Bronchial epithelial cell (primary cell): ENCODE data around the gene ANKRD10. TPM values are rescaled to one million over a fixed set of nuclear protein-coding genes. Genes with fewer than 3 reads are reported as not detected.

Experiments used
- DNase-seq: peaks from one replicate; pipeline ENCODE4 v3.0.0-alpha.2; 2010; ENCODE audit warnings: low read depth
- FAIRE-seq: peaks from 2 replicates; lab custom pipeline; 2011; peaks lifted over from hg19 to GRCh38; lab: Jason Lieb, UNC
- H3K27me3 ChIP-seq: 2 replicates; pipeline ENCODE4 v1.5.1; 2011; ENCODE audit warnings: low read length; ENCODE audit not compliant: control insufficient read depth, insufficient read depth
- H3K36me3 ChIP-seq: 2 replicates; pipeline ENCODE4 v1.5.1; 2011; ENCODE audit warnings: low read length; ENCODE audit not compliant: control insufficient read depth, insufficient read depth
- H3K4me3 ChIP-seq: 2 replicates; pipeline ENCODE4 v1.5.1; 2011; ENCODE audit warnings: mild to moderate bottlenecking, low read depth, low read length, control low read depth
- total RNA-seq: library from RNA; depleted of rRNA; stranded (reverse); fragments of >200 nt; gene quantifications from 2 replicates; pipeline ENCODE4 v1.2.1, GENCODE V29; 2014
- TF ChIP-seq, protein P1 (sequence below): IDR thresholded peaks from 2 replicates; pipeline ENCODE4 v1.5.1; 2011; ENCODE audit warnings: mild to moderate bottlenecking, moderate library complexity, low read length, control low read depth, inconsistent platforms; ENCODE audit not compliant: insufficient read depth, severe bottlenecking

Gene ANKRD10
- total RNA-seq, 1 donor from 2014 or later, result 26.9 TPM

DNA sequence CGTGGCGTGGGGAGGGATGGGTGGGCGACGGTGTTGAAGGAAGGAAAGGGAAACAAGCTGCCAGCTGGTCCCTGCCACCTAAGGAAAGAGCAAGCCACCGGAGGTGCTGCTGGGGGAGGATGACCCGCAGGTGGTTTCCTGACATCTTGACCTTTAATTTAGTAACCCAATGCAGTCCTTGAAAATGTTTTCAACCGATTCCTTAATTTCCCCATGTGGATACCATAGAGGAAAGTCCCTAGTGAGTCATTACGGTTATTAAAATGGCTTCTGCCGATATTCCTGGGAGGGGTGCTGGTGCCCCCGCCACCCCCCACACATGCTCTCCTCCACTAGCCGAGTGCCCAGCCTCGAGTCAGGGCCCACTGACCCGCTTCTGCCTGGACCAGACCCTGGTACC, 6.3 kb upstream of the ANKRD10 start:
- Histone ChIP-seq H3K36me3 (no peaks in the 10 kb centered on the region), H3K4me3 (no peak overlapping the region), H3K27me3 (peaks cover 2% of the 10 kb centered on the region)
- TF ChIP-seq, protein P1, sequence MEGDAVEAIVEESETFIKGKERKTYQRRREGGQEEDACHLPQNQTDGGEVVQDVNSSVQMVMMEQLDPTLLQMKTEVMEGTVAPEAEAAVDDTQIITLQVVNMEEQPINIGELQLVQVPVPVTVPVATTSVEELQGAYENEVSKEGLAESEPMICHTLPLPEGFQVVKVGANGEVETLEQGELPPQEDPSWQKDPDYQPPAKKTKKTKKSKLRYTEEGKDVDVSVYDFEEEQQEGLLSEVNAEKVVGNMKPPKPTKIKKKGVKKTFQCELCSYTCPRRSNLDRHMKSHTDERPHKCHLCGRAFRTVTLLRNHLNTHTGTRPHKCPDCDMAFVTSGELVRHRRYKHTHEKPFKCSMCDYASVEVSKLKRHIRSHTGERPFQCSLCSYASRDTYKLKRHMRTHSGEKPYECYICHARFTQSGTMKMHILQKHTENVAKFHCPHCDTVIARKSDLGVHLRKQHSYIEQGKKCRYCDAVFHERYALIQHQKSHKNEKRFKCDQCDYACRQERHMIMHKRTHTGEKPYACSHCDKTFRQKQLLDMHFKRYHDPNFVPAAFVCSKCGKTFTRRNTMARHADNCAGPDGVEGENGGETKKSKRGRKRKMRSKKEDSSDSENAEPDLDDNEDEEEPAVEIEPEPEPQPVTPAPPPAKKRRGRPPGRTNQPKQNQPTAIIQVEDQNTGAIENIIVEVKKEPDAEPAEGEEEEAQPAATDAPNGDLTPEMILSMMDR, result no peak
- FAIRE-seq, result no peak
- DNase-seq, result no peak

DNA sequence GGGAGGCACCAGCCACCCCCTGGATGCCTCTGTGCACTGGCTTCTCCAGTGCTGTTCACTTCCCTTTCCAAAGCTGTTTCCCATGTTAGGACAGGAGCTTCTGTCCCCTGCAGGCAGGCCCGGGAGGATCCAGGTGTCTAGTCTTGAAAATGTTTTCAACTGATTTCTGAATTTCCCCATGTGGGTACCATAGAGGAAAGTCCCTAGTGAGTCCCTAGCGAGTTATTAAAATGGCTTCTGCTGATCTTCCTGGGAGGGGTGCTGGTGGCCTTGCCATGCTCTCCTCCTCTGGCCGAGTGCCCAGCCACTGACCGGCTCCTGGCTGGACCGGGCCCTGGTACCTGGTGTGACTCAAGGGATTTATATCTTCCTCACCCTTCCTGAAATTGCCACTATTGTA, 5.2 kb upstream of the ANKRD10 start:
- FAIRE-seq (no peak), DNase-seq (no peak)
- H3K27me3 ChIP-seq, result peaks cover 2% of the 10 kb centered on the region
- TF ChIP-seq, protein P1, result no peak
- H3K4me3 ChIP-seq, result no peak overlapping the region
- H3K36me3 ChIP-seq, result no peaks in the 10 kb centered on the region

DNA sequence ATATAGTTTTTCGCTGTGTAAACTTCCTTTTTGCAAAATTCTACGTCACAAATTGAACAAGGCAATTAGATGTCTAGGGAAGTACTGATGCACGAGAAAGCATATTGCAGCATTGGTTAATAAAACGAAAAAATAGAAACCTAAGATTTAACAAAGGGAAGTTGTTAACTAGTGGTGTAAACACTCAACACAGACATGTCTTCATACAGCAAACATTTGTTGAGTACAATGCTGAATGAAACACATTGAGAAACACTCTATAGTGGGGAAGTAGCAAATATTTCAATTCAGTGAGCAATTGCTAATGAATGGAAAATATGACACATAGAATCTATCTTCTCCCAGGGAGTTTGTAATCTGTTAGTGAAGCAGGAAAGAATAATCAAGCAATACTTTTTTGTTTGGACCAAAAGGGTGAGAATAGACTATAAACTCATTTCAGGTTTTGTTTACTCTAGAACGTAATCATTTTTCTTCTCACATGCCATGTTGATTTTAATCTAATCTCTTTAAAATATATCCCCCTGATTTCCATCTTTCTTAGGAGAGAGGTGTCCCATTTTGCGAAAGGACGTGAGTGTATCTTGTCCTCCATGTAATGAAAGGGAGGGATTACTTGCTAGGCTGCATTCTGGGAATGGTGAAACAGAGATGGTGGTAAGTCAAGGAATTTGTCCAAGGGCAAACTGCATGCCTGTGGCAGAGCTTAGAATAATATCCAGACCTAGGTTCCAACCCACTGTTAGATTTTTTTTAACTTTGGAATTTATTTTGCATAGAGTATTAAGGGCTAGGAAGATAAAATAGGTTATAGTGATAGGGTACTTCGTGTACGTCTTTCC, 1.7 kb upstream of the ANKRD10 start:
- TF ChIP-seq, protein P1, result no peak
- no peak overlapping the region for H3K4me3 ChIP-seq
- DNase-seq, result peak; percentile 80
- H3K27me3 ChIP-seq, result no peaks in the 10 kb centered on the region
- no peak for FAIRE-seq
- H3K36me3 ChIP-seq, result no peaks in the 10 kb centered on the region

DNA sequence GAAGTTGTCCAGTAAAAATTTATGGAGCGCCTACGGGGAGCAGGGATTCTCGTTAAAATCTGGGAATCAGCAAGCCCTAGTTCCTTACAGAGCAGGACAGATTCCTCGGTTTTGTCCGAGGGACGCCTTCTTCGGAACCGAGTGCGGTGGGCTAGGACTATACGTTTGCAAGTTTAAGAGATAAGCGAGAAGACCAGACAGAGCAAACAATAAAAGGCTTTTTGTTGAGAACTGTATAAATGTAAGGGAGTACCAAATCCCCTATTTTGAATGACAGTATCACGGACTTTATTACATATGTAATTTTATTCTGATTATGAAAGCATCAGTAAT, 971 bp upstream of the ANKRD10 start:
- TF ChIP-seq, protein P1, result no peak
- H3K27me3 ChIP-seq, result no peaks in the 10 kb centered on the region
- H3K4me3 ChIP-seq, result peak overlapping the region; percentile 98
- DNase-seq, result no peak
- FAIRE-seq, result no peak
- no peaks in the 10 kb centered on the region for H3K36me3 ChIP-seq

DNA sequence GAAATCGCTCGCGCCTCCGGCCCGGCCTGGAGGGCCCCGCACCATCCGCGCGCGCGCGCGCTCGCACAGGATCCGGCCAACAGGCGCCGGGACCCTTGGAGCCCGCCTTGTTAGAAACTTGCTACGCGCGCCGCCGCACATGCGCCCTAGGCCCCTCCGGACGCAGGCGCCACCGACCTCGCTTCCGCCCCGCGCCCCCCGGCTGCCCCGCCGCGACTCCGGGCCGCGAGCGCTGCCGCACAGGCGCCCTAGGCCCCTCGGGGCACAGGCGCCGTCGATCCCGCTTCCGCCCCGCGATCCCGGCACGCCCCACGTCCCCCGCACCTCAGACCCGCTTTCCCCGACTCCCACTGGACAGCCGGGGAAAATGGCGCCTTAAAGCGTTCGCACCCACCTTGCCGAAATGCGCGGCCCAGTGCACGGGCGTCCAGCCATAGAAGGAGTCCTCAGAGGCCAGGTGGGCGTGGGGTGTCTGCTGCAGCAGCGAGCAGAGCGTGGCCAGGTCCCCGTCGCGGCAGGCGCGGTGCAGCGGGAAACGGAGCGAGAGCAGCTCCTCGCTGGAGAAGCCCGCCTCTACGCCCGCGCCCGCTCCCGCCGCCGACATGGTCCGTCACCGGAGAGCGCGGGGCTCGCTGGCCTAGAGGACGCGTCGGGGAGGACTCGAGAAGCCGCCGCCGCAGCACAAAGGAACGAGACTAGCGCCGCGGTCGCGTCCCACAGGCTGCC, 375 bp downstream of the ANKRD10 start:
- DNase-seq (peak; percentile 32), FAIRE-seq (no peak)
- TF ChIP-seq, protein P1, result no peak
- peaks cover 3% of the 10 kb centered on the region for H3K36me3 ChIP-seq
- H3K4me3 ChIP-seq, result peak overlapping the region; percentile 98
- H3K27me3 ChIP-seq, result no peaks in the 10 kb centered on the region
